ENCODE data around the gene ANKFN1. TPM values are rescaled to one million over a fixed set of nuclear protein-coding genes. Genes with fewer than 3 reads are reported as not detected.

Gene ANKFN1
- total RNA-seq, 1 experiment from 2014 or later, result not detected

DNA sequence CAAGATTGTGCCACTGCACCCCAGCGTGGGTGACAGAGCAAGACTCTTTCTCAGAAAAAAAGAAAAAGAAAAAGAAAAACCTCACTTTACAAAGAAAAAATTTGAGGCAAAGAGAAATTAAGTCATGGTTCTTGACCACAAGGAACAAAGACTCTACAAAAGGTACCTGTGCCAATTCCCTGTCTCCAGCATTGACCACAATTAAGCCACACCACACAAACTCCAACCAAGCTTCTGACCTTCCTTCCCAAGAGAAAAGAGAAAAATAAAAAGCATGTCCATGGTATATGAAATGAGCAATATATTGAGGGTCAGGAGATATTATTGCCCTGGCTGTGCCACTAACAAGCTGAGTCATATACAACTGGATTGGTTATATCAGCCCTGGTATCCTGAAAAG is 293.9 kb downstream of the ANKFN1 start:
- intact Hi-C loops (cut with micrococcal nuclease; ENCODE audit: unreplicated experiment), result no loop called here
- Histone ChIP-seq H3K4me1 (ENCODE audit: insufficient read depth, low read length, poor library complexity, severe bottlenecking) (no peaks in the 10 kb centered on the region), H3K27ac (ENCODE audit: low read depth, low read length, poor library complexity, severe bottlenecking) (no peak overlapping the region), H3K36me3 (ENCODE audit: insufficient read depth, low read length, poor library complexity, severe bottlenecking) (no peaks in the 10 kb centered on the region), H3K27me3 (replicated peaks; ENCODE audit: insufficient read depth, low read depth, low read length, poor library complexity) (peaks cover 50% of the 10 kb centered on the region), H3K4me3 (ENCODE audit: low read depth, low read length, poor library complexity, severe bottlenecking) (no peak overlapping the region), H3K9me3 (ENCODE audit: low read depth, low read length, poor library complexity, severe bottlenecking) (no peaks in the 10 kb centered on the region)
- CTCF ChIA-PET, result interaction anchor here (0.6 kb wide), 1 partner anchor 1231 kb away, joined by 7 read pairs; no protein-coding TSS in a partner anchor
- BruUV-seq (replicated peaks), result no TSS peak
- TF ChIP-seq EZH2 (IDR thresholded peaks at IDR 0.05; ENCODE audit: borderline replicate concordance, low read depth, low read length, poor library complexity, severe bottlenecking), result no peak
- TF ChIP-seq, protein P1, sequence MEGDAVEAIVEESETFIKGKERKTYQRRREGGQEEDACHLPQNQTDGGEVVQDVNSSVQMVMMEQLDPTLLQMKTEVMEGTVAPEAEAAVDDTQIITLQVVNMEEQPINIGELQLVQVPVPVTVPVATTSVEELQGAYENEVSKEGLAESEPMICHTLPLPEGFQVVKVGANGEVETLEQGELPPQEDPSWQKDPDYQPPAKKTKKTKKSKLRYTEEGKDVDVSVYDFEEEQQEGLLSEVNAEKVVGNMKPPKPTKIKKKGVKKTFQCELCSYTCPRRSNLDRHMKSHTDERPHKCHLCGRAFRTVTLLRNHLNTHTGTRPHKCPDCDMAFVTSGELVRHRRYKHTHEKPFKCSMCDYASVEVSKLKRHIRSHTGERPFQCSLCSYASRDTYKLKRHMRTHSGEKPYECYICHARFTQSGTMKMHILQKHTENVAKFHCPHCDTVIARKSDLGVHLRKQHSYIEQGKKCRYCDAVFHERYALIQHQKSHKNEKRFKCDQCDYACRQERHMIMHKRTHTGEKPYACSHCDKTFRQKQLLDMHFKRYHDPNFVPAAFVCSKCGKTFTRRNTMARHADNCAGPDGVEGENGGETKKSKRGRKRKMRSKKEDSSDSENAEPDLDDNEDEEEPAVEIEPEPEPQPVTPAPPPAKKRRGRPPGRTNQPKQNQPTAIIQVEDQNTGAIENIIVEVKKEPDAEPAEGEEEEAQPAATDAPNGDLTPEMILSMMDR (conservative IDR thresholded peaks at IDR 0.05; ENCODE audit: low read depth, low read length), result no peak
- DNase-seq (ENCODE audit: low spot score), result no peak
- POLR2A ChIA-PET (ENCODE audit: low non-redundant PET), result no interaction called here

DNA sequence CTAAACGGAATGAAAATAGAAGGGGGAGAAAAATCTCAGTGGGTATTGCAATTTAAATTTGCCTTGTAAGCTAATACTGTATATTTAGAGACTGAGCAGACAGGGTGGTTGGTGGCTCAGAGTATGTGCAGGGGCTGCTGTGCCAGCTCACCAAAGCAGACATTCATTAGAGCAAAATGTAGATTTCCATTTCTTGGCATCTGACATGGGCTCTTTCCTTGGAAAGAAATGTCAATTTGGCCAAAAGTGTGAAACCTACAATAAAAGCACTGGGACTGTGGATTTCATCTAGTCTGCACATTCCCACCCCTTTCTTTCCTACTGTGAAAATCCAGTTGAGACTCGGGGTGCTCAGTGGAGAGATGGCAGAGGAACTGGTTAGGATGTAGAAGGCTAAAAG is 295.1 kb downstream of the ANKFN1 start:
- ChIA-PET CTCF (no interaction called here), POLR2A (ENCODE audit: low non-redundant PET) (no interaction called here)
- H3K4me1 ChIP-seq (ENCODE audit: insufficient read depth, low read length, poor library complexity, severe bottlenecking), result no peaks in the 10 kb centered on the region
- TF ChIP-seq EZH2 (IDR thresholded peaks at IDR 0.05; ENCODE audit: borderline replicate concordance, low read depth, low read length, poor library complexity, severe bottlenecking), result no peak
- TF ChIP-seq, protein P1 (conservative IDR thresholded peaks at IDR 0.05; ENCODE audit: low read depth, low read length), result no peak
- H3K27me3 ChIP-seq (replicated peaks; ENCODE audit: insufficient read depth, low read depth, low read length, poor library complexity), result peaks cover 44% of the 10 kb centered on the region
- H3K4me3 ChIP-seq (ENCODE audit: low read depth, low read length, poor library complexity, severe bottlenecking), result no peak overlapping the region
- DNase-seq (ENCODE audit: low spot score), result no peak
- H3K36me3 ChIP-seq (ENCODE audit: insufficient read depth, low read length, poor library complexity, severe bottlenecking), result no peaks in the 10 kb centered on the region
- no peaks in the 10 kb centered on the region for H3K9me3 ChIP-seq (ENCODE audit: low read depth, low read length, poor library complexity, severe bottlenecking)
- no TSS peak for BruUV-seq (replicated peaks)
- no peak overlapping the region for H3K27ac ChIP-seq (ENCODE audit: low read depth, low read length, poor library complexity, severe bottlenecking)
- intact Hi-C loops (cut with micrococcal nuclease; ENCODE audit: unreplicated experiment), result no loop called here

DNA sequence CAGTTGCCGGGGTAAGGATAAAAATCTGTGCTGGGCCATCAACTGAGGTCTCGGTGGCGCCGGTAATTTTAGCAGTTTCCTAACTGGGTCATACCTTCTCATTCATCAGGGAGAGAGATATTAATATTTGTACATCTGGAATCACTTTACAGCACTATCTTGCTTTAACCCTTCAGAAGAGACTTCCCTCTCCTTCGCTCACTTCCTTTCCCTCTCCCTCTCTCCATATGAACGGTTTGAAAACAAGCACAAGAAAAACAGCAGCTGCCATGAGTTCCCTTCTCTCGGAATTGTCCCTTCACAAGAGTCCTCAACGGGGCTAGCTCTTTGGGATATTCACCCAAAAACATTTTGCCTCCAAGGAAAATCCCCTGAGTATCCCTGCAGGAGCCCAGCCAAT is 295.9 kb downstream of the ANKFN1 start:
- POLR2A ChIA-PET (ENCODE audit: low non-redundant PET), result no interaction called here
- BruUV-seq (replicated peaks), result no TSS peak
- intact Hi-C loops (cut with micrococcal nuclease; ENCODE audit: unreplicated experiment), result no loop called here

More for the DNA sequence above, 295.9 kb downstream of the ANKFN1 start:
- no peaks in the 10 kb centered on the region for H3K36me3 ChIP-seq (ENCODE audit: insufficient read depth, low read length, poor library complexity, severe bottlenecking)
- H3K4me3 ChIP-seq (ENCODE audit: low read depth, low read length, poor library complexity, severe bottlenecking), result no peak overlapping the region
- H3K27ac ChIP-seq (ENCODE audit: low read depth, low read length, poor library complexity, severe bottlenecking), result no peak overlapping the region
- CTCF ChIA-PET, result no interaction called here
- H3K27me3 ChIP-seq (replicated peaks; ENCODE audit: insufficient read depth, low read depth, low read length, poor library complexity), result peaks cover 48% of the 10 kb centered on the region
- H3K4me1 ChIP-seq (ENCODE audit: insufficient read depth, low read length, poor library complexity, severe bottlenecking), result no peaks in the 10 kb centered on the region
- TF ChIP-seq EZH2 (IDR thresholded peaks at IDR 0.05; ENCODE audit: borderline replicate concordance, low read depth, low read length, poor library complexity, severe bottlenecking), result no peak
- TF ChIP-seq, protein P1 (conservative IDR thresholded peaks at IDR 0.05; ENCODE audit: low read depth, low read length), result no peak
- no peak for DNase-seq (ENCODE audit: low spot score)
- H3K9me3 ChIP-seq (ENCODE audit: low read depth, low read length, poor library complexity, severe bottlenecking), result no peaks in the 10 kb centered on the region

Data from A673 (cell line).